Activated T-cell treated with anti-CD3 and anti-CD28 coated beads for 24 hours (primary cell): ENCODE results near the gene CTU1.

Experiments
- DNase-seq: peaks from one replicate; pipeline ENCODE4 v3.0.0-alpha.2; 2020; ENCODE audit warnings: low read depth

The CTU1 gene

GRCh38 chr19:51131780-51132680 lies 23.8 kb upstream of the CTU1 start:
- no peak for DNase-seq

GRCh38 chr19:51129716-51130115 lies 21.5 kb upstream of the CTU1 start:
- no peak for DNase-seq

GRCh38 chr19:51128227-51128626 lies 20.0 kb upstream of the CTU1 start:
- DNase-seq, result no peak

- no peak for DNase-seq
Observed at GRCh38 chr19:51127755-51128154, 19.5 kb upstream of the CTU1 start.

- DNase-seq, result no peak
Observed at GRCh38 chr19:51127032-51127431, 18.8 kb upstream of the CTU1 start.

- DNase-seq, result no peak
Observed at GRCh38 chr19:51125421-51126075, 17.3 kb upstream of the CTU1 start.

GRCh38 chr19:51124729-51125128 lies 16.5 kb upstream of the CTU1 start, which contains the start of gene SIGLEC9:
Gene SIGLEC9, plus strand, starts transcription at chr19:51124906. Its CDS starts 69 bp downstream, at chr19:51124975.
- DNase-seq, result no peak

- no peak for DNase-seq
Observed at GRCh38 chr19:51124216-51124615, 16.0 kb upstream of the CTU1 start.

GRCh38 chr19:51123802-51124201 lies 15.6 kb upstream of the CTU1 start:
- no peak for DNase-seq

GRCh38 chr19:51123381-51123800 lies 15.2 kb upstream of the CTU1 start:
- peak; percentile 23 for DNase-seq

- DNase-seq, result no peak
Observed at GRCh38 chr19:51122112-51122981, 14.1 kb upstream of the CTU1 start.

- no peak for DNase-seq
Observed at GRCh38 chr19:51121257-51121656, 13.0 kb upstream of the CTU1 start.

GRCh38 chr19:51120160-51120559 lies 12.0 kb upstream of the CTU1 start:
- no peak for DNase-seq

- no peak for DNase-seq
Observed at GRCh38 chr19:51119611-51120010, 11.4 kb upstream of the CTU1 start.

- no peak for DNase-seq
Observed at GRCh38 chr19:51119101-51119500, 10.9 kb upstream of the CTU1 start.

GRCh38 chr19:51116736-51117286 lies 8.6 kb upstream of the CTU1 start:
- no peak for DNase-seq

- no peak for DNase-seq
Observed at GRCh38 chr19:51114087-51114729, 6.0 kb upstream of the CTU1 start.

GRCh38 chr19:51111606-51112005 lies 3.4 kb upstream of the CTU1 start:
- DNase-seq, result no peak

- no peak for DNase-seq
Observed at GRCh38 chr19:51110666-51110971, 2.4 kb upstream of the CTU1 start.

- no peak for DNase-seq
Observed at GRCh38 chr19:51108805-51109146, 567 bp upstream of the CTU1 start.

- DNase-seq, result no peak
Observed at GRCh38 chr19:51107406-51108065, 673 bp downstream of the CTU1 start.
